Measurements from ENCODE around the gene CSE1L.

DNA sequence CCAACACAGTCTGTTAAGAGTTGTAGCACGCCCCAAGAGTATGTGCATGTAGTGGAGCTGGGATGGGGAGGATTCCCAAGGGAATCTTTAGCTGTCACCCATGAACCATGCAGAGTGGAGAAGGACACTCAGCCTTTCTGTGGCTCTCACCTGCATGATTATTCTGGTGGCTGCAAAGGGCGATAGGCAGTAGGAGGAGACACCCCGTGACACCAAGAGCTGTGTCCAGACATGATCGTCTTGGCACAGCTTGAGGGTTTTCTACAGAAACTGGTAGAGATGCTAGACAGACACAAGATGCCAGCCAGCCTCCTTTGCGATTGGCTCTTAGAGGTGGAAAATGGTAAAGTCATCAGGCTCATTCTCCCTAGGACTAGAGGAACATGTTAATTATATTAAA lies 3.1 kb upstream of the CSE1L start:
- TF ChIP-seq MAX (IDR thresholded peaks at IDR 0.05; ENCODE audit: low read depth): no peak
- no peak for TF ChIP-seq TCF12 (IDR thresholded peaks at IDR 0.05)
- no peak for TF ChIP-seq POLR2AphosphoS5 (IDR thresholded peaks at IDR 0.05; ENCODE audit: low read depth, low read length)
- TF ChIP-seq USF2 (IDR thresholded peaks at IDR 0.05; ENCODE audit: borderline replicate concordance, low read depth, low read length): no peak

Measured in SK-N-SH (cell line).